Keratinocyte (primary cell): Measurements from ENCODE around the gene PDX1.

Experiments
- CTCF ChIP-seq, 3 experiments: IDR thresholded peaks in 1 of 3; conservative IDR thresholded peaks in 1 of 3; optimal IDR thresholded peaks in 1 of 3; 2 replicates in 2 of 3; 3 replicates in 1 of 3; pipeline versions ENCODE3 to v1.5.1; 2011; ENCODE audit warnings: low read length in 3 of 3, mild to moderate bottlenecking in 3 of 3, moderate library complexity in 2 of 3, control low read depth in 1 of 3, inconsistent platforms in 1 of 3; ENCODE audit not compliant: insufficient read depth in 2 of 3; ENCODE audit errors: extremely low read depth in 1 of 3
- EZH2 ChIP-seq: IDR thresholded peaks from one replicate; pipeline ENCODE4 v1.6.1; 2012; ENCODE audit warnings: inconsistent platforms, mild to moderate bottlenecking, low read length, moderate library complexity

GRCh38 chr13:27968316-27969081, 48.7 kb downstream of the PDX1 start:
- no peak for TF ChIP-seq CTCF (optimal IDR thresholded peaks at IDR 0.05 in 1 of 3, IDR thresholded peaks at IDR 0.05 in 1 of 3, conservative IDR thresholded peaks at IDR 0.05 in 1 of 3; ENCODE audit: extremely low read depth in 1 of 3, insufficient read depth in 2 of 3, low read length in 3 of 3)
- TF ChIP-seq EZH2, result peak; percentile 33
